ENCODE results near the gene NUP210. TPM values are rescaled to one million over a fixed set of nuclear protein-coding genes. Genes with fewer than 3 reads are reported as not detected.

Gene NUP210
- total and polyA plus RNA-seq, 7 experiments from 2014 or later = 52.6 to 164 (median 138) TPM

DNA sequence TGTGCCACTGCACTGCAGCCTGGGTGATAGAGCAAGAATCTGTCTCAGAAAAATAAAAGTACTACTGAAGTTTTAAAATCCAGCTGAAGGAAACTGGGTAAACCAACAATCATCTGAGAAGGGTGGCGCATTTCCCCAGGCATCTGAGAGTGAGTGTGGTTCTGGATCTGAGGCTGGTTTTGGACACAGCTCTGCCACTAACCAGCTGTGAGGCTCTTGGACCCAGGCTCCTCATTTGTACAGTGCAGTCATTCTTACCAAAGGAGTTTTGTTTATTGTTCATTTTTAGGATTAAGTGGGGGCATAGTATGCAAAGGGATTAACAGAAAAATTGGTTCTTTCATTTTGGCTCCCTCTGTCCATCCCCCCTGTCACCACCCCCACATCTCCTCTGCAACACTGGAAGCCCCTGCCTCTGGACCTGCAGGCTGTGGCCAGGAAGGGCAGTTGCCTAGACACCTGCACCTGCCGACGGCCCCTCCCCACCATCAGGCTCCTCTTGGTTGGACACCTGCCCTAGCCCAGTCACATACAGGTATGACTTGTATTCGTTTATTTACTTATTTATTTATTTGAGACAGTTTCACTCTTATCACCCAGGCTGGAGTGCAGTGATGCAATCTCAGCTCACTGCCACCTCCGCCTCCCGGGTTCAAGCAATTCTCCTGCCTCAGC is 8.8 kb downstream of the NUP210 start:
- DNase-seq (no peak), ATAC-seq (no peak)
- peaks cover 42 to 71% (median 48%) of the 10 kb centered on the region in 7 donors for H3K4me1 Mint-ChIP-seq
- ChIA-PET POLR2A (interaction anchor here (0.7 to 10.4 kb wide), 4 partner anchors 9 to 65 kb away, joined by 3 to 125 read pairs (median 4); no protein-coding TSS in a partner anchor), CTCF (interaction anchor here (1.3 to 11.5 kb wide), 2 partner anchors 19 to 41 kb away, joined by 3 to 102 read pairs; no protein-coding TSS in a partner anchor)
- peaks cover 3 to 37% (median 16%) of the 10 kb centered on the region in 5 donors for H3K36me3 Mint-ChIP-seq
- H3K4me3 ChIP-seq (ENCODE audit: low read length) = no peak overlapping the region
- H3K27ac ChIP-seq (ENCODE audit: low read depth, low read length) = no peak overlapping the region
- H3K9me3 Mint-ChIP-seq = peaks cover 0 to 11% (median 7%) of the 10 kb centered on the region in 11 donors
- H3K27ac Mint-ChIP-seq = peak overlapping the region in 5 of 9 donors; percentile 39 to 79 (median 43)
- peaks cover 0 to 24% (median 0%) of the 10 kb centered on the region in 3 experiments for H3K36me3 ChIP-seq (ENCODE audit: control insufficient read depth in 2 of 3, insufficient read depth in 3 of 3, low read length in 3 of 3)
- intact Hi-C loops (cut with micrococcal nuclease) = no loop called here
- H3K27me3 ChIP-seq (ENCODE audit: control insufficient read depth in 2 of 2, insufficient read depth in 2 of 2, low read length in 2 of 2) = no peaks in the 10 kb centered on the region
- H3K4me1 ChIP-seq (ENCODE audit: control insufficient read depth in 2 of 2, insufficient read depth in 2 of 2, low read length in 2 of 2) = peaks cover 28 to 33% of the 10 kb centered on the region in 2 donors
- H3K27me3 Mint-ChIP-seq = no peaks in the 10 kb centered on the region
- H3K4me3 Mint-ChIP-seq = peak overlapping the region in 2 of 10 donors; percentile 13 to 64
- H3K9me3 ChIP-seq (ENCODE audit: control insufficient read depth in 2 of 3, low read length in 3 of 3) = peaks cover 0 to 18% (median 0%) of the 10 kb centered on the region in 3 experiments

DNA sequence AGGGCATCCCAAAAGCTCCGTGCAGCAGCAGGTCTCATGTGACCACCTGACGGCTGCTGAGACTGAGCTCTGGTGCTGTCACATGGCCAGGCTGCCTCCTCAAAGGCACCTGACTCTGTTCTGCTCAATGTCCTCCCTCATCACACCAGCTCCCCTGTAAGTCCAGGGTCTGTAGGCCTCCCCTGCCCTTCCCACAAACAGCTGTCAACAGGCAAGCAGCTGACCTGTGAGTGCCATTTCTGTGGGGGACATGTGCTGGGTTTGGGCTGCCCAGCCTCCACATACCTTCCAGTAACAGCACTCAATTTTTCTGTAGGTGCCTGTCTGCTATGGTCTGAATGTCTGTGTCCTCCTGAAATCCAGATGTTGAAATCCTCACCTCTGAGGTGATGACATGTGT is 11.2 kb downstream of the NUP210 start:
- intact Hi-C loops (cut with micrococcal nuclease) = no loop called here

DNA sequence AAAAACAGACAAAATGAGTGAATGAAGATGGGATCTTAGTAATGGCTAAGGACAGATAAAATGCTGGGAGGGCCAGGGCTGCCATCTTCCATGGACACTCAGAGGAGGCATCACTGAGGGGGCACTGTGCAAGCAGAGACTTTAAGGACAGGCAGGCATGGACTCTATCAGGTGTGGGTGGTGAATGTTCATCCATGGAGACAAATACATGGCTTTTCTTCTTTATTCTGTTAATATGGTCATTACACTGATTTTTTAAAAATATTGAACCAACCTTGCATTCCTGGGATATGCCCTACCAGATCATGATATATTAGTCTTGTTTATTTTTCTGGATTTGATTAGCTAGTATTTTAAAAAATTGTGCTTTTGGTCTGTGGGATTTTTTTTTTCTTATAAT is 12.2 kb downstream of the NUP210 start:
- H3K36me3 Mint-ChIP-seq = peaks cover 3 to 43% (median 20%) of the 10 kb centered on the region in 5 donors
- no peaks in the 10 kb centered on the region for H3K27me3 ChIP-seq (ENCODE audit: control insufficient read depth in 2 of 2, insufficient read depth in 2 of 2, low read length in 2 of 2)
- intact Hi-C loops (cut with micrococcal nuclease) = no loop called here
- no peak for ATAC-seq
- H3K27ac Mint-ChIP-seq = peak overlapping the region in 5 of 9 donors; percentile 13 to 89 (median 39)
- no peak overlapping the region for H3K27ac ChIP-seq (ENCODE audit: low read depth, low read length)
- H3K9me3 Mint-ChIP-seq = peaks cover 0 to 11% (median 7%) of the 10 kb centered on the region in 11 donors
- ChIA-PET CTCF (interaction anchor here (2.9 kb wide), 1 partner anchor 44 kb away, joined by 13 read pairs; no protein-coding TSS in a partner anchor), POLR2A (interaction anchor here (0.8 to 1.7 kb wide), 2 partner anchors 13 to 20 kb away, joined by 3 read pairs; no protein-coding TSS in a partner anchor)
- DNase-seq = no peak
- H3K9me3 ChIP-seq (ENCODE audit: control insufficient read depth in 2 of 3, low read length in 3 of 3) = peaks cover 0 to 23% (median 0%) of the 10 kb centered on the region in 3 experiments
- peaks cover 0 to 31% (median 0%) of the 10 kb centered on the region in 3 experiments for H3K36me3 ChIP-seq (ENCODE audit: control insufficient read depth in 2 of 3, insufficient read depth in 3 of 3, low read length in 3 of 3)
- no peaks in the 10 kb centered on the region for H3K27me3 Mint-ChIP-seq
- H3K4me3 Mint-ChIP-seq = peak overlapping the region in 4 of 10 donors; percentile 4 to 72 (median 12)
- peaks cover 0 to 8% of the 10 kb centered on the region in 2 donors for H3K4me1 ChIP-seq (ENCODE audit: control insufficient read depth in 2 of 2, insufficient read depth in 2 of 2, low read length in 2 of 2)
- no peak overlapping the region for H3K4me3 ChIP-seq (ENCODE audit: low read length)
- H3K4me1 Mint-ChIP-seq = peaks cover 22 to 62% (median 41%) of the 10 kb centered on the region in 7 donors

More for the DNA sequence above, 11.2 kb downstream of the NUP210 start:
- Mint-ChIP-seq H3K36me3 (peaks cover 3 to 42% (median 17%) of the 10 kb centered on the region in 5 donors), H3K27ac (peak overlapping the region in 1 of 9 donors; percentile 70), H3K4me1 (peaks cover 28 to 69% (median 47%) of the 10 kb centered on the region in 7 donors), H3K9me3 (peaks cover 0 to 11% (median 7%) of the 10 kb centered on the region in 11 donors), H3K4me3 (no peak overlapping the region), H3K27me3 (no peaks in the 10 kb centered on the region)
- H3K9me3 ChIP-seq (ENCODE audit: control insufficient read depth in 2 of 3, low read length in 3 of 3) = peaks cover 0 to 18% (median 0%) of the 10 kb centered on the region in 3 experiments
- peaks cover 0 to 24% (median 0%) of the 10 kb centered on the region in 3 experiments for H3K36me3 ChIP-seq (ENCODE audit: control insufficient read depth in 2 of 3, insufficient read depth in 3 of 3, low read length in 3 of 3)
- ATAC-seq = no peak
- H3K4me1 ChIP-seq (ENCODE audit: control insufficient read depth in 2 of 2, insufficient read depth in 2 of 2, low read length in 2 of 2) = peaks cover 10 to 12% of the 10 kb centered on the region in 2 donors
- ChIA-PET POLR2A (interaction anchor here (0.8 to 1.1 kb wide), 3 partner anchors 10 to 43 kb away, joined by 3 to 4 read pairs (median 3); no protein-coding TSS in a partner anchor), CTCF (interaction anchor here (0.7 to 2.9 kb wide), 2 partner anchors 43 to 178 kb away, joined by 3 to 13 read pairs; no protein-coding TSS in a partner anchor)
- H3K27ac ChIP-seq (ENCODE audit: low read depth, low read length) = no peak overlapping the region
- H3K27me3 ChIP-seq (ENCODE audit: control insufficient read depth in 2 of 2, insufficient read depth in 2 of 2, low read length in 2 of 2) = no peaks in the 10 kb centered on the region
- no peak overlapping the region for H3K4me3 ChIP-seq (ENCODE audit: low read length)
- DNase-seq = no peak

DNA sequence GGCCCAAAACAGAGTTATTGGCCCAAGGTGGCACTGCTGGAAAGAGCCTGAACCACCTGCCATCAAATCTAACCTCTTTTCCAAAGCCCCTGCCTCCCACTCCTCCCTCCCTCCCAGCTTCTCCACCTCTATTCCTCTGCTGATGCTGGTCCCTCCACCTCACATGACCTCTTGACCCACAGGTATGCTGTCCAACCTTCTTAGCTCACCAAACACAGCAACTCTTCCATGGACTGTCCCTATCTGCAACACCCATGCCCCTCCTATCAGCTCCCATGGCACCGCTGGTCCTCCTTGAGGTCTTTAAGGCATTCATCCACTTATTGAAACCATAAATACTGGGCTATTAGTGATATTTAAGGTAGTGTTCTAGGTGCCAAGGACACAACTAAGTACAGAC is 12.6 kb downstream of the NUP210 start:
- H3K27ac ChIP-seq (ENCODE audit: low read depth, low read length) = no peak overlapping the region
- CTCF ChIA-PET = interaction anchor here (1.2 to 2.9 kb wide), 2 partner anchors 45 to 57 kb away, joined by 3 to 13 read pairs; no protein-coding TSS in a partner anchor
- H3K4me3 Mint-ChIP-seq = peak overlapping the region in 4 of 10 donors; percentile 4 to 72 (median 42)

DNA sequence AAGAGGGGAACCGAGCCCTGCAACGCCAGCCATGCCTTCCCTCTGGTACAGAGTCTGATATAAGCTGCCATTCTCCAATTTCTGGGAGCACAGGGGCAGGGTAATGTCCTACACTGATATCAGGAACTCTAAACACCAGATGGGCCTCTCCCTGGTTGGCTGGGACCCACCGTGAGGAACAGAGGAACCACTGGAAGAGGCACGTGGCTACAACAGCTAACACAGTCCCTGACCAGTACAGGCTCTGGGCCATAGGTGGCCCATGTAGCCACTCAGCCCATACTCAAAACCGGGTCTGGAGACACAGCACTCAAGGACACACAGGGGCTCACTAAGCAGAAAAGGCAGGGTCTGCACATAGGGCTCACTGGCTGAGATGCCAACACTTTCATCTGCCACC is 13.9 kb downstream of the NUP210 start:
- H3K9me3 Mint-ChIP-seq = peaks cover 0 to 11% (median 7%) of the 10 kb centered on the region in 11 donors
- intact Hi-C loops (cut with micrococcal nuclease) = no loop called here
- peak overlapping the region; percentile 37 for H3K27ac ChIP-seq (ENCODE audit: low read depth, low read length)
- DNase-seq = no peak
- peaks cover 3 to 45% (median 26%) of the 10 kb centered on the region in 5 donors for H3K36me3 Mint-ChIP-seq
- no peak overlapping the region for H3K4me3 Mint-ChIP-seq
- peaks cover 29 to 69% (median 55%) of the 10 kb centered on the region in 7 donors for H3K4me1 Mint-ChIP-seq
- ChIA-PET CTCF (interaction anchor here (0.7 to 1.4 kb wide), 5 partner anchors 8 to 315 kb away, joined by 3 to 6 read pairs (median 4); no protein-coding TSS in a partner anchor), POLR2A (interaction anchor here (0.6 to 1.6 kb wide), 6 partner anchors 8 to 494 kb away, joined by 3 to 5 read pairs (median 4); partner anchors contain the start of gene NUP210)
- peak overlapping the region in 7 of 9 donors; percentile 23 to 78 (median 54) for H3K27ac Mint-ChIP-seq
- no peaks in the 10 kb centered on the region for H3K27me3 Mint-ChIP-seq
- peaks cover 0 to 8% of the 10 kb centered on the region in 2 donors for H3K4me1 ChIP-seq (ENCODE audit: control insufficient read depth in 2 of 2, insufficient read depth in 2 of 2, low read length in 2 of 2)
- no peaks in the 10 kb centered on the region for H3K27me3 ChIP-seq (ENCODE audit: control insufficient read depth in 2 of 2, insufficient read depth in 2 of 2, low read length in 2 of 2)
- peaks cover 0 to 23% (median 0%) of the 10 kb centered on the region in 3 experiments for H3K9me3 ChIP-seq (ENCODE audit: control insufficient read depth in 2 of 3, low read length in 3 of 3)
- ATAC-seq = no peak
- H3K4me3 ChIP-seq (ENCODE audit: low read length) = no peak overlapping the region
- H3K36me3 ChIP-seq (ENCODE audit: control insufficient read depth in 2 of 3, insufficient read depth in 3 of 3, low read length in 3 of 3) = peaks cover 0 to 31% (median 0%) of the 10 kb centered on the region in 3 experiments

More for the DNA sequence above, 12.6 kb downstream of the NUP210 start:
- H3K4me1 Mint-ChIP-seq = peaks cover 26 to 62% (median 46%) of the 10 kb centered on the region in 7 donors
- Histone ChIP-seq H3K4me3 (ENCODE audit: low read length) (no peak overlapping the region), H3K4me1 (ENCODE audit: control insufficient read depth in 2 of 2, insufficient read depth in 2 of 2, low read length in 2 of 2) (peaks cover 0 to 8% of the 10 kb centered on the region in 2 donors), H3K36me3 (ENCODE audit: control insufficient read depth in 2 of 3, insufficient read depth in 3 of 3, low read length in 3 of 3) (peaks cover 0 to 31% (median 0%) of the 10 kb centered on the region in 3 experiments), H3K9me3 (ENCODE audit: control insufficient read depth in 2 of 3, low read length in 3 of 3) (peaks cover 0 to 23% (median 0%) of the 10 kb centered on the region in 3 experiments), H3K27me3 (ENCODE audit: control insufficient read depth in 2 of 2, insufficient read depth in 2 of 2, low read length in 2 of 2) (no peaks in the 10 kb centered on the region)
- intact Hi-C loops (cut with micrococcal nuclease) = no loop called here
- H3K9me3 Mint-ChIP-seq = peaks cover 0 to 11% (median 7%) of the 10 kb centered on the region in 11 donors
- DNase-seq (no peak), ATAC-seq (no peak)
- H3K27me3 Mint-ChIP-seq = no peaks in the 10 kb centered on the region
- POLR2A ChIA-PET = interaction anchor here (1.7 kb wide), 1 partner anchor 13 kb away, joined by 3 read pairs; no protein-coding TSS in a partner anchor
- peaks cover 3 to 46% (median 22%) of the 10 kb centered on the region in 5 donors for H3K36me3 Mint-ChIP-seq
- peak overlapping the region; percentile 3 to 89 (median 50) for H3K27ac Mint-ChIP-seq

DNA sequence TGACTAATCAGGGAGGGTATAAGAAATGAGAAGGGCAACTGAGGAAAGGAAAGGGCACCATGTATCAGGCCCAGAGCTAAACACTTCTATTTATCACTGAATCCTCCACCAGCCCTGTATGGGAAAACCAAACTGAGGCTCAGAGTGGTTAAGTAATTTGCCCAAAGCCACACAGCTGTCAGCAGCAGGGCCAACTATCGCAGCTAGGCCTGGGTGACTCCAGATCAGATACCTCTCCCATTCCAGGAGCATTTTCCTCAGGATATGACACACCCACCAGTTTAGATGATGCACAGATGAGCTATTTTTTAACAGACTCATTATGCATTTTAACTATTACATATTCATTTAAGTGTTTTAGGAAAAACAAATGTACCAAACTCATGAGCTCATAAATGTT is 14.5 kb downstream of the NUP210 start:
- Histone ChIP-seq H3K27ac (ENCODE audit: low read depth, low read length) (peak overlapping the region; percentile 37), H3K27me3 (ENCODE audit: control insufficient read depth in 2 of 2, insufficient read depth in 2 of 2, low read length in 2 of 2) (no peaks in the 10 kb centered on the region), H3K9me3 (ENCODE audit: control insufficient read depth in 2 of 3, low read length in 3 of 3) (peaks cover 0 to 23% (median 0%) of the 10 kb centered on the region in 3 experiments), H3K4me1 (ENCODE audit: control insufficient read depth in 2 of 2, insufficient read depth in 2 of 2, low read length in 2 of 2) (peaks cover 0 to 8% of the 10 kb centered on the region in 2 donors), H3K4me3 (ENCODE audit: low read length) (no peak overlapping the region), H3K36me3 (ENCODE audit: control insufficient read depth in 2 of 3, insufficient read depth in 3 of 3, low read length in 3 of 3) (peaks cover 0 to 31% (median 0%) of the 10 kb centered on the region in 3 experiments)
- ATAC-seq = no peak
- H3K4me3 Mint-ChIP-seq = no peak overlapping the region
- ChIA-PET CTCF (interaction anchor here (0.7 to 1.4 kb wide), 7 partner anchors 9 to 314 kb away, joined by 3 to 6 read pairs (median 4); no protein-coding TSS in a partner anchor), POLR2A (interaction anchor here (0.6 to 1.6 kb wide), 9 partner anchors 8 to 493 kb away, joined by 3 to 5 read pairs (median 3); partner anchors contain the start of gene NUP210)
- peaks cover 29 to 70% (median 53%) of the 10 kb centered on the region in 7 donors for H3K4me1 Mint-ChIP-seq
- DNase-seq = no peak
- intact Hi-C loops (cut with micrococcal nuclease) = loop anchor here in 1 of 2 donors (2.0 kb wide), 1 partner anchor 15 kb away; the partner anchor contains the start of gene NUP210
- H3K27ac Mint-ChIP-seq = peak overlapping the region in 8 of 9 donors; percentile 20 to 80 (median 68)
- H3K36me3 Mint-ChIP-seq = peaks cover 3 to 43% (median 26%) of the 10 kb centered on the region in 5 donors
- peaks cover 0 to 11% (median 7%) of the 10 kb centered on the region in 11 donors for H3K9me3 Mint-ChIP-seq
- no peaks in the 10 kb centered on the region for H3K27me3 Mint-ChIP-seq

Measured in naive thymus-derived CD4-positive, alpha-beta T cell (primary cell).